ENCODE data around the gene ZNF284.

Gene ZNF284

GRCh38 chr19:44071824-44072542 lies at the start of gene ZNF284:
TSS of gene ZNF284 (plus strand) at chr19:44072159. CDS start at chr19:44076390, 4,231 bp downstream.
- DNase-seq: peak; percentile 91

DNA sequence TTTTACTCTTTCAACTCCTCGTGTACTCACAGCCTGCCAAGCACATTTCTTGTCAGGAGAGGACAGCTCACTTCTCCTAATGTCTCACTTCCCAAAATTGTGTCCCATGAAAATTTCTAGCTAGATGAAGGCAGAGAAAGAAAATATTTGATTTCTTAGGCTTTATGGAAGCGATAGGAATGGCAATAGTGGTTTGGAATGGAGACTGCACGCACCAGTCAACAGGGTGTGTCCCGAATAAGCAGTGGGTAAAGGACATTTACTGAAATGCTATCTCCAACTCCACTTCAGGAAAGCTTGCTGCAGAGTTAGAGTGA lies 47.1 kb upstream of the ZNF284 start:
- no peak for DNase-seq

DNA sequence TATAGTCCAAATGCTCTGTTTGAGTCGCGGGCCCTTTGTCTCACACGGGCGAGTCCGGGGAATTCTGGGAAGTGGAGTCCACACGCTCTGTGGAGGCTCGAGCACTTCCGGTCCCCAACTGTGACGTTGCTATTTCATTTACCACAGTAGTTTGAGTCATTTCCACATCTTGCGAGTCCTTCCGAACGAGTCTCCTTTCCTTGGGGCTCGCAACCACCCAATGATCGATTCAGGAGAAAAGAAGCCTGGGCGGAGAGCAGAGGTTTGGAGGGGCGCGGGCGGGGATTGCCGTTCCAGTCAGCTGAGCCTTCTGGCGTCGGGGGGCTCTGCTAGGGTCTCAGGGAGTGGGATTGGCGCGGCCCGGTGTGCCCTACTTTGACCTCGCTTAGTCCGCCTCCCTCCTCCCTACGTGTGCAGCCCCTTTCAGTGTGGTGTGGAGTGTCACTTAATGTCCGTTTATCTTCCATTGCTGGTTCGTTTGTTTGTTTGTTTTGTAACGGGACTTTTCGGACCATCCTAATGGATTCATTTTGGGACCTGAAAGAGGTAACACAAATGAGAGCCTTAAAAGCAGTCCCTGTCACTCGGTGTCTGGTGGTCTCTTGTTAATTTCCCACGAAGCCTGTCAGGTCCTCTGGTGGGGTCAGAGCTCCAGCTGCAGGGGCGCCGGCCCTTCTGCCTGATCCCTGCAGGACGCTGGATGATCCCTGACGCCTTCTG lies 46.6 kb upstream of the ZNF284 start, which contains the start of gene ZNF222:
TSS of gene ZNF222 (plus strand) at position 163 of the 720 bp plus-strand sequence. CDS start at position 221, 58 bp downstream.
- peak; percentile 84 for DNase-seq

- DNase-seq: no peak
Measured at GRCh38 chr19:44026622-44027021, 45.3 kb upstream of the ZNF284 start.

- no peak for DNase-seq
Measured at GRCh38 chr19:44032001-44032610, 39.9 kb upstream of the ZNF284 start.

GRCh38 chr19:44042147-44042546 lies 29.8 kb upstream of the ZNF284 start:
- DNase-seq: no peak

- peak; percentile 20 for DNase-seq
Measured at GRCh38 chr19:44050740-44051649, 21.0 kb upstream of the ZNF284 start.

DNA sequence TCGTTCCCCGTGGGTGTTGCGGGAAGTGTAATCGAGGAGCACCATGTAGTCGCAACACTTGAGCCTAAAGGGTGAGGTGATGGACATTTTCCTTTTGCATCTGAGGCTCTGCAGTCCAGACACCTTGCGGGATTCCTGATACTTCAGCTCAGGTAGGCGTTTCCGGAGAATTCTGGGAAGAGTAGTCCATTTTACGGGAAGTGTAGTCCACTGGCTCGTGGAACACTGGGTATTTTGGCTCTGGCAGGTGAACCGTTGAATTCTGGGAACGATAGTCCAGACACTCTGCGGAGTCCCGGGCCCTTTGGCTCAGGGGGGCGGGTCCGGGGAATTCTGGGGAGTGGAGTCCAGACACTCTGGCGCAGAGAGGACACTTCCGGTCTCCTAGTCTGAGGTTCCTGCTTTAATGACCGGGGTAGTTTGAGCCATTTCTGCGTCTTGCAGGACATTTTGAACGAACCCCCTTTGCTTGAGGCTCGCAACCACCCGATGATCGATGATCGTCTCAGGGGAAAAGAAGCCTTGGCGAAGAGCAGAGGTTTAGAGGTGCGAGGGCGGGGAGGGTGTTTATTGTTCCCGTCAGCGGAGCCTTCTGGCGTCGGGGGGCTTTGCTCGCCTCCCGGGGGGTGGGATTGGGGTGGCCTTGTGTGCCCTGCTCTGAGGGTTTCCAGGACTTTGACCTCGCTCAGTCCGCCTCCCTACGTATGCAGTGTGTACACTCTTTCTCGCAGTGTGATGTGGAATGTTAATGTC lies 20.1 kb upstream of the ZNF284 start, which contains the start of gene ZNF223:
TSS of gene ZNF223 (plus strand) at position 387 of the 753 bp plus-strand sequence. CDS start 3,141 bp downstream, outside the sequence.
- DNase-seq: peak; percentile 71

DNA sequence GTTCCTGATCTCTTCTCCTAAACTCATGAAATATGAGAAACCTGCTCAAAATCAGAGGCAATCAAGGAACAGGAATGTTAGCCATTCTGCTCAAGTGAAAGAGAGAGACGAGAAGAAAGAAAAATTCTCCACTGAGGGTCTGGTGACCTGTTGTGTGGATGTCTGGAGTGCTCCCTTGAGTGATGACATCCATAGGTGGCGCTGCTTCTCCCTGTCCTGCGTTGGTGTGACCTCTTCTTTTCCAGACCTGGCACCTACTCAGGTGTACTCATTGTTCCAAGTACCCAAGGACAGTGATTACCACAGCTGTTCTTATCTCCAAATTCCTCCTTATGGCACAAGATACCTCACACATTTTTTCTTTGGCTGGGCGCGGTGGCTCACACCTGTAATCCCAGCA lies 16.1 kb upstream of the ZNF284 start:
- DNase-seq: no peak

- DNase-seq: no peak
Measured at GRCh38 chr19:44059229-44059628, 12.7 kb upstream of the ZNF284 start.

DNA sequence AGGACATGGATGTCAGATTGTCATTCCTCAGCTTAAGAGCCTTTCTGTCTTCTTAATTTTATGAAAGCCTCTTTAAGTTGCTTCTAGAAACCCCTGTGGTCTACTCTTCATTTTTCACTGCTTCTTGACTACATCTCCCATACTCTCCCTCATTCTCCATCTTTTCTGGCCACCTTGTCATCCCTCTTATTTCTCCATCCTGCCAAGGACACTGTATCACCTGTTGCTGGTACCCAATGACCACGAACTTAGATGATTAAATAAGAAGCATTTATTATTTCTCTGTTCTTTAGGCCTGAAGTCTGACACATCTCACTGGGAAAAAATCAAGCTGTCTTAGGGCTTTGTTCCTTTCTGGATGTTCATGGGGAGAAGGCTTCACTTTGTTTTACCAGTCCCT lies 10.9 kb upstream of the ZNF284 start:
- no peak for DNase-seq

GRCh38 chr19:44066305-44066704 lies 5.7 kb upstream of the ZNF284 start:
- DNase-seq: no peak

- DNase-seq: no peak
Measured at GRCh38 chr19:44069415-44069814, 2.5 kb upstream of the ZNF284 start.

- no peak for DNase-seq
Measured at GRCh38 chr19:44072543-44073401, 813 bp downstream of the ZNF284 start.

DNA sequence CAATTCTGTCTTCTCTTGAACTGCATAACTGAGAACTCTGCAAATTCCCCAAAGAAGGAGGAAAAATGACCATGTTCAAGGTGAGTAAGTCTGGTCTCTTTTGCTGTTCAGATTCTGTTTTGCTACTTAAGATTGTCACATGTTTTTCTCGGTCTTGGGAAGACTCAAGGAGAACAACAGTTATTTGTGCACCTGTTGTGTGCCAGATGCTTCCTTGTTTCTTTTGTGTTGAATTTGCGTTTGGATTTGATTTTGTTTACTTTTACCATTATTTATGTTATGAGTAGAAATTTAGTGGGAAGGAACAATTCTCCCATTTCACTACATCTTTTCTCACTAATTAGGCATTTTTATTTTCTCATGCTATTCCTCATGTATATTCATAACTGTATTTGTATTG lies 4.4 kb downstream of the ZNF284 start:
- no peak for DNase-seq

- no peak for DNase-seq
Measured at GRCh38 chr19:44092108-44092507, 20.1 kb downstream of the ZNF284 start.

DNA sequence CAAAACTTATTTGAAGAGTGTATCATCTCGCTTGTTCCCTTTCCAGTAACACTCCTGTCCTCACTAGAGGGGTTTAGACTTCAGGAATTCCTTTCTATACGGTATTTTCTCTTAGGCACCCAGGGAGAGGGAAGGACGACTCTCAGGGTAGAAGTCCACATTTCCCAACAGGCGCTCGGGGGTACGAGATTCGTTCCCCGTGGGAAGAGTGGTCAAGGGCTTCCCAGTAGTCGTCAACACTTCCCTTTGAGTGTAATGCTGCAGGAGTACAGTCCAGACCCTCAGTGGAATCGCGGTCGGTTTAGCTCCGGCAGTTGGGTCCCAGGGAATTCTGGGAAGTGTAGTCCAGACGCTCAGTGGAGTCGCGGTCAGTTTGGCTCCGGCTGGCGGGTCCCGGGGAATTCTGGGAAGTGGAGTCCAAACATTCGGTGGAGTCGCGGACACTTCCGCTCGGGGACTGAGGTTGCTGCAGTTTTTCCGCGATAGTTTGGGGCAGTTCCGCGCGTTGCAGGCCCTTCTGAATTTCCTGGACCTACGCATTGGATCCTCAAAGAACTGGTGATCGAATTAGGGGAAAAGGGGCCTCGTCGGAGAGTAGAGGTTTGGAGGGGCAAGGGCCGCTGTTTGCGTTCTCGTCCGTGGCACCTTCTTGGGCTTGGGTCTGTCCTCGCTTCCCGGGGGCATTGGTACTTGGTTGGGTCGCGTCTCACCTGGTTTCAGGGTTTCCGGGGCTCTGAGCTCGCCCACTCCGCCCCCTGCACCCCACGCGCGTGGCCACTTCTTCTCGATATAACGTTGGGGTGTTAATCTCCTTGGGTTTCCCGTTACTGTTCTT lies 22.2 kb downstream of the ZNF284 start, which contains the start of gene ZNF224:
TSS of gene ZNF224 (plus strand) at position 431 of the 835 bp plus-strand sequence. CDS start 3,513 bp downstream, outside the sequence.
- DNase-seq: peak; percentile 89

DNA sequence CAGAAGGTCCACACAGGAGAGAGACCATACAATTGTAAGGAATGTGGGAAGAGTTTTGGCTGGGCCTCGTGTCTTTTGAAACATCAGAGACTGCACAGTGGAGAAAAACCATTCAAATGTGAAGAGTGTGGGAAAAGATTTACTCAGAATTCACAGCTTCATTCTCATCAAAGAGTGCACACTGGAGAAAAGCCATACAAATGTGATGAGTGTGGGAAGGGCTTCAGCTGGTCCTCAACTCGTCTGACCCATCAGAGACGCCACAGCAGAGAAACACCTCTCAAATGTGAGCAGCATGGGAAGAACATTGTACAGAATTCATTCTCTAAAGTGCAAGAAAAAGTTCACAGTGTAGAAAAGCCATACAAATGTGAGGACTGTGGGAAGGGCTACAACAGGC lies 35.8 kb downstream of the ZNF284 start:
- DNase-seq: no peak

- DNase-seq: no peak
Measured at GRCh38 chr19:44109458-44109857, 37.5 kb downstream of the ZNF284 start.

DNA sequence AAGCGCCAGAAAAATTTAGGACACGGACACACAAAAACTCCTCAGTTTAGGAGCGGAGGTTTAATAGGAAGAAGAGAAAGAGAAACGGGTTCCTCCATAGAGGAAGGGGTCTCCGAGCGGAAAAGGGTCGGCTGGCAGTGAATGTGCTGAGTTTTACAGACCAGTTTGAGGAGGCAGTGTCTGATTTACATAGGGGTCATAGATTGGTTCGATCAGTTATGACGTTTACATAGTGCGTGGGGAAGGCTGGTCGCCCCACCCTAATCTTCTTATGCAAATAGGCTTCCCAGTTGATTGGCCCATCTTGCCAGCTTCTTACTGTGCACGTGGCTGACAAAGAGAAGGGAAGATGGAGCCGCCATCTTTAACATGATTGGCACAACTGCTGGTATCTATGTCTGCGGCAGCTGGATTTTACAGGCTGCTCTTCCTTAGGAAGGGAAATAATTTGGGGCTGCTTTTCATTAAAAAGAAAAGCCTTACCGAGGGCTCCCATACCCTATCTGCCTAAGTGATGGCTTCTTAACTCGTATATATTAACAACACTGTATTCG lies 40.0 kb downstream of the ZNF284 start:
- no peak for DNase-seq
